ENCODE data around the gene EIF5B.

Gene EIF5B

GRCh38 chr2:99414566-99414965 lies 77.4 kb downstream of the EIF5B start:
- DNase-seq: no peak

GRCh38 chr2:99417396-99417795 lies 80.2 kb downstream of the EIF5B start:
- DNase-seq: no peak

- no peak for DNase-seq
Observed at GRCh38 chr2:99420031-99420430, 82.8 kb downstream of the EIF5B start.

- no peak for DNase-seq
Observed at GRCh38 chr2:99420751-99421299, 83.6 kb downstream of the EIF5B start.

- no peak for DNase-seq
Observed at GRCh38 chr2:99421469-99421868, 84.3 kb downstream of the EIF5B start.

- no peak for DNase-seq
Observed at GRCh38 chr2:99422599-99422998, 85.4 kb downstream of the EIF5B start.

- DNase-seq: no peak
Observed at GRCh38 chr2:99424371-99424770, 87.2 kb downstream of the EIF5B start.

- no peak for DNase-seq
Observed at GRCh38 chr2:99425022-99425421, 87.8 kb downstream of the EIF5B start.

GRCh38 chr2:99430614-99431291 lies 93.6 kb downstream of the EIF5B start:
- DNase-seq: no peak

- no peak for DNase-seq
Observed at GRCh38 chr2:99431587-99432275, 94.5 kb downstream of the EIF5B start.

- no peak for DNase-seq
Observed at GRCh38 chr2:99433340-99433739, 96.2 kb downstream of the EIF5B start.

GRCh38 chr2:99436874-99437273 lies 99.7 kb downstream of the EIF5B start:
- DNase-seq: no peak

GRCh38 chr2:99439971-99440505 lies 102.8 kb downstream of the EIF5B start:
- DNase-seq: no peak

GRCh38 chr2:99442837-99443236 lies 105.6 kb downstream of the EIF5B start:
- no peak for DNase-seq

GRCh38 chr2:99444222-99444621 lies 107.0 kb downstream of the EIF5B start:
- DNase-seq: no peak

- no peak for DNase-seq
Observed at GRCh38 chr2:99445065-99445464, 107.9 kb downstream of the EIF5B start.

GRCh38 chr2:99448556-99448955 lies 111.4 kb downstream of the EIF5B start:
- DNase-seq: no peak

- DNase-seq: no peak
Observed at GRCh38 chr2:99450199-99450598, 113.0 kb downstream of the EIF5B start.
